Fibroblast of pulmonary artery (primary cell): ENCODE data around the gene HS3ST3B1.

Source experiments
- DNase-seq: peaks from one replicate; pipeline ENCODE4 v3.0.0-alpha.2; 2010; ENCODE audit warnings: low read depth
- H3K4me3 ChIP-seq: replicated peaks from 2 replicates; pipeline ENCODE4 v1.5.1; 2011; ENCODE audit warnings: low read depth, mild to moderate bottlenecking, control low read depth, low read length, moderate library complexity
- TF ChIP-seq, protein P1 (sequence below): IDR thresholded peaks from 2 replicates; pipeline ENCODE4 v1.5.1; 2011; ENCODE audit warnings: mild to moderate bottlenecking, control low read depth, low read length, inconsistent platforms; ENCODE audit errors: missing control alignments

HS3ST3B1 gene

GRCh38 chr17:14281530-14281929, 19.4 kb upstream of the HS3ST3B1 start:
- TF ChIP-seq, protein P1, sequence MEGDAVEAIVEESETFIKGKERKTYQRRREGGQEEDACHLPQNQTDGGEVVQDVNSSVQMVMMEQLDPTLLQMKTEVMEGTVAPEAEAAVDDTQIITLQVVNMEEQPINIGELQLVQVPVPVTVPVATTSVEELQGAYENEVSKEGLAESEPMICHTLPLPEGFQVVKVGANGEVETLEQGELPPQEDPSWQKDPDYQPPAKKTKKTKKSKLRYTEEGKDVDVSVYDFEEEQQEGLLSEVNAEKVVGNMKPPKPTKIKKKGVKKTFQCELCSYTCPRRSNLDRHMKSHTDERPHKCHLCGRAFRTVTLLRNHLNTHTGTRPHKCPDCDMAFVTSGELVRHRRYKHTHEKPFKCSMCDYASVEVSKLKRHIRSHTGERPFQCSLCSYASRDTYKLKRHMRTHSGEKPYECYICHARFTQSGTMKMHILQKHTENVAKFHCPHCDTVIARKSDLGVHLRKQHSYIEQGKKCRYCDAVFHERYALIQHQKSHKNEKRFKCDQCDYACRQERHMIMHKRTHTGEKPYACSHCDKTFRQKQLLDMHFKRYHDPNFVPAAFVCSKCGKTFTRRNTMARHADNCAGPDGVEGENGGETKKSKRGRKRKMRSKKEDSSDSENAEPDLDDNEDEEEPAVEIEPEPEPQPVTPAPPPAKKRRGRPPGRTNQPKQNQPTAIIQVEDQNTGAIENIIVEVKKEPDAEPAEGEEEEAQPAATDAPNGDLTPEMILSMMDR, result no peak
- H3K4me3 ChIP-seq, result no peak overlapping the region
- no peak for DNase-seq

DNA sequence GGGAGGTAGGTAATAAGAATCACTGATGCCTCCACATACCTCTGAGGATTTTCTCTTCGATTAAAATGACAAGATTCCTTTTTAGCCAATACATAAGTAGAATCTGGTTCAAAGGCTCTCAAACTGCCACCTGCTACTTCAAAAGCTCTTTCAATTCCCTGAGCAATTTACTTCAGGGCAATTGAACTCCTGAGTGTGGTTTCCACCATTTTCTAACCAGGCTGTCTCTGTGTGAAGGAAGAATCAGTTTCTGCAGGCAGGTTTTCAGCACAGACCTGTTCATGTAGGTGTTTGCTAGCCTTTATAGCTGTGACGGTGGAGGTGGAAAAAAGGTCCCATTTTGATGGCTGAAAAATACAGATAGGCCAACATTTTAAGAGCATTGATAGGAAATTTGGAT, 18.2 kb upstream of the HS3ST3B1 start:
- TF ChIP-seq, protein P1, result no peak
- no peak overlapping the region for H3K4me3 ChIP-seq
- DNase-seq, result no peak

DNA sequence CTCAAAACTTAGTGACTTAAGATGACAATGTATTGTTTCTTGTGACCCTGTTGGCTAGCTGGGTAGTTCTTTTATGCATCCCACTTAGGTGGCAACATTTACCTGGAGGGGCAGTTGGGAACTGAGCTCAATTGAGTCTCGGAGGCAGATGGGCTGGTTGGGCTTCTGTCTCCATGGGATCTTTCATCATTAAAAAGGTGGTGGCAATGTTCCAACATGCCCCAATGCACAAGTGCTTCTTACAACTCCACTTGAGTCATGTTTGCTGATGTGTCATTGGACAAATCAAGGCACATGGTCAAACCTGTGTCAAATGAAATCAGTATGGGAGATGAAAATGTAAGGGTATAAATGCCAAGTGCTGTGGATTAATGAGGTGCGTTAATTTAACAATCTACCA, 11.7 kb upstream of the HS3ST3B1 start:
- DNase-seq, result no peak
- H3K4me3 ChIP-seq, result no peak overlapping the region
- TF ChIP-seq, protein P1, result no peak

GRCh38 chr17:14294876-14295275, 6.0 kb upstream of the HS3ST3B1 start:
- TF ChIP-seq, protein P1, result peak; percentile 5
- no peak overlapping the region for H3K4me3 ChIP-seq
- no peak for DNase-seq

DNA sequence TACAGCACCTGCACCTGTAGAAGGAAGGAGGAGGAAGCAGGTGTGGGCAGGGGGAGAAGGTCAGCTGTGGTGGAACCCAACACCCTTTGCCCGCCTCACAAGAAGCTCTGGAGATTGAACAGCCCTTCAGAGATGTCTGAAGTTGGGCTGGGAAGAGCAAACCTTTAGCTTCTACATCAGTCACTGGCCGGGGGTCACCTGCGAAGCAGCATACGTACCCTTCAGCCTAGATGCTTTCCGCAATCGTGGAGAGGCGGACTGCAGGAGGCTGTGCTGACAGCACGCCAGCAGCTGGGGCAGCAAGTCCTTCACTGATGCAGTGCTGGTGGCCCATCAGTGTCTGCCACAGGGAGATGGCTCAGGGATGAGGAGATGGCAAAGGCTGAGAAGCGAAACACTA, 5.2 kb upstream of the HS3ST3B1 start:
- H3K4me3 ChIP-seq, result no peak overlapping the region
- no peak for DNase-seq
- TF ChIP-seq, protein P1, result no peak

DNA sequence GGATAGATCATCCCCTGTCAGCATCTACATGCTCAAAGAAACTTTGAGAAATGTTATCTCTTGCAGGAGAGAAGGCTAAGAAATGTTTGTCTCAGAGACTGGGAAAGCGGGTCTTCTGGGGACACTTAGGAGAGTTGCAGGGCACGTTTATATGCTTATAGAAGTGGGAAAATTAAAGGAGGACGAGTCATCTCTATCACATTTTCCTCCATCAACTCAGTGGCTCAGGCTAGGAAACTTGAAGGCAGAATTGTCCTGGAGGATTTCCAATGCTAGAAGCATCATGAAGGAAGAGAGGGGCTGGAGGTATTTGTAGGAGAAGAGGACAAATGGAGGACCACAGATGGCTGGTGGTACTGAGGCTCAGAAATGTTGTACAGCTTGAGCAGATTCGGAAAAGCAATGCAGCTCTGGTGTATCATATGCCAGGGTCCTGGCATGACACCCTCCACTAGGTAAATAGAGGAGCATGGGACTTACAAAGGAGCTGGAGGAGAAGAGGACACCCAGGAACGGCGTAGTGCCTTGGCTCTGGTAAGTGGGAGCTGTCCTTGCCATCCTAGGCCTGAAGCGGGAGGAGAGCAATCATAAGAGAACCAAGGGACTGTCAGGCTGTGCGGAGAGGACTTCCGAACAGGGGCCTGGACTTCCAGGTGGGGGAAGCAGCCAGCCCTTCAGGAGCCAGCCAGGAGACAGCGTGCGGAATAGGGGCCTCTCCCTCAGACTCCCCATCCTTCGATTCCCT, 4.5 kb upstream of the HS3ST3B1 start:
- DNase-seq, result no peak
- no peak overlapping the region for H3K4me3 ChIP-seq
- TF ChIP-seq, protein P1, result no peak
